SK-N-MC (cell line): ENCODE results near the gene NCAPG2.

Experiments
- DNase-seq: peaks from one replicate; pipeline ENCODE4 v3.0.0-alpha.2; 2011; ENCODE audit warnings: low read depth, low spot score
- H3K27ac ChIP-seq: fragments of 200-600 bp; sonication (generic); 2 replicates; pipeline ENCODE4 v1.5.1; 2016; ENCODE audit warnings: mixed run types
- H3K36me3 ChIP-seq: fragments of 200-600 bp; sonication (generic); 2 replicates; pipeline ENCODE4 v1.6.1; 2017; ENCODE audit warnings: antibody characterized with exemption, low read length, mixed read lengths; ENCODE audit not compliant: insufficient read depth
- H3K4me3 ChIP-seq: fragments of 200-600 bp; sonication (generic); 2 replicates; pipeline ENCODE4 v1.5.1; 2016
- H3K9ac ChIP-seq: fragments of 200-600 bp; sonication (generic); 2 replicates; pipeline ENCODE4 v1.8.0; 2017; ENCODE audit warnings: mixed run types, mixed read lengths; ENCODE audit not compliant: insufficient read length
- H3K9me3 ChIP-seq: fragments of 200-600 bp; sonication (generic); 2 replicates; pipeline ENCODE4 v1.6.1; 2017; ENCODE audit warnings: low read depth, mild to moderate bottlenecking, antibody characterized with exemption, low read length, moderate library complexity, mixed read lengths
- EZH2 ChIP-seq: fragments of 200-600 bp; sonication (generic); IDR thresholded peaks from one replicate; pipeline ENCODE4 v1.6.1; 2017; ENCODE audit warnings: antibody characterized with exemption
- FOXP2 ChIP-seq: optimal IDR thresholded peaks from 2 replicates; pipeline ENCODE3; 2011; ENCODE audit warnings: mild to moderate bottlenecking, moderate library complexity; ENCODE audit not compliant: insufficient read depth; ENCODE audit errors: extremely low read length, control extremely low read depth
- POLR2AphosphoS5 ChIP-seq: IDR thresholded peaks from 2 replicates; pipeline ENCODE4 v1.6.1; 2012; ENCODE audit warnings: mild to moderate bottlenecking, low read depth, low read length, borderline replicate concordance

NCAPG2 gene

GRCh38 chr7:158730383-158731346, 26.1 kb upstream of the NCAPG2 start:
- DNase-seq, result no peak
- TF ChIP-seq EZH2, result no peak
- no peak for TF ChIP-seq FOXP2
- TF ChIP-seq POLR2AphosphoS5, result no peak
- H3K27ac ChIP-seq, result no peak overlapping the region
- H3K4me3 ChIP-seq, result peak overlapping the region; percentile 36; the same call in 1 of the 2 replicates
- no peak overlapping the region for H3K9ac ChIP-seq
- H3K36me3 ChIP-seq, result no peaks in the 10 kb centered on the region
- no peaks in the 10 kb centered on the region for H3K9me3 ChIP-seq

- no peak overlapping the region for H3K9ac ChIP-seq
- H3K9me3 ChIP-seq, result no peaks in the 10 kb centered on the region
- no peak overlapping the region for H3K27ac ChIP-seq
- TF ChIP-seq POLR2AphosphoS5 (no peak), EZH2 (no peak), FOXP2 (no peak)
- no peaks in the 10 kb centered on the region for H3K36me3 ChIP-seq
- no peak overlapping the region for H3K4me3 ChIP-seq
- no peak for DNase-seq
Observed at GRCh38 chr7:158729646-158730382, 25.2 kb upstream of the NCAPG2 start.

GRCh38 chr7:158728911-158729645, 24.5 kb upstream of the NCAPG2 start:
- no peak overlapping the region for H3K4me3 ChIP-seq
- H3K9ac ChIP-seq, result no peak overlapping the region
- no peaks in the 10 kb centered on the region for H3K36me3 ChIP-seq
- H3K27ac ChIP-seq, result no peak overlapping the region
- no peaks in the 10 kb centered on the region for H3K9me3 ChIP-seq
- TF ChIP-seq EZH2 (no peak), FOXP2 (no peak), POLR2AphosphoS5 (no peak)
- no peak for DNase-seq

- Histone ChIP-seq H3K36me3 (no peaks in the 10 kb centered on the region), H3K9ac (no peak overlapping the region), H3K9me3 (no peaks in the 10 kb centered on the region), H3K27ac (no peak overlapping the region), H3K4me3 (no peak overlapping the region)
- TF ChIP-seq POLR2AphosphoS5 (no peak), EZH2 (no peak), FOXP2 (no peak)
- DNase-seq, result no peak
Observed at GRCh38 chr7:158727690-158728089, 23.1 kb upstream of the NCAPG2 start.

GRCh38 chr7:158726277-158726807, 21.7 kb upstream of the NCAPG2 start:
- Histone ChIP-seq H3K27ac (no peak overlapping the region), H3K4me3 (no peak overlapping the region), H3K9me3 (no peaks in the 10 kb centered on the region), H3K9ac (no peak overlapping the region), H3K36me3 (no peaks in the 10 kb centered on the region)
- TF ChIP-seq FOXP2, result no peak
- TF ChIP-seq EZH2, result no peak
- TF ChIP-seq POLR2AphosphoS5, result no peak
- DNase-seq, result no peak

GRCh38 chr7:158725506-158725800, 20.8 kb upstream of the NCAPG2 start:
- no peak for TF ChIP-seq EZH2
- TF ChIP-seq FOXP2, result no peak
- TF ChIP-seq POLR2AphosphoS5, result no peak
- Histone ChIP-seq H3K4me3 (no peak overlapping the region), H3K9me3 (no peaks in the 10 kb centered on the region), H3K36me3 (no peaks in the 10 kb centered on the region), H3K27ac (no peak overlapping the region), H3K9ac (no peak overlapping the region)
- DNase-seq, result no peak

GRCh38 chr7:158724658-158725505, 20.3 kb upstream of the NCAPG2 start:
- Histone ChIP-seq H3K4me3 (no peak overlapping the region), H3K9me3 (no peaks in the 10 kb centered on the region), H3K36me3 (no peaks in the 10 kb centered on the region), H3K27ac (no peak overlapping the region), H3K9ac (no peak overlapping the region)
- no peak for TF ChIP-seq POLR2AphosphoS5
- TF ChIP-seq FOXP2, result no peak
- TF ChIP-seq EZH2, result no peak
- DNase-seq, result no peak
